CD4-positive, alpha-beta T cell treated with Interleukin-1 beta for 1 hour (primary cell): Measurements from ENCODE around the gene KCNIP4.

Experiments used
- DNase-seq, 2 donors: peaks; one replicate each; pipeline ENCODE4 v3.0.0-alpha.2; 2020 to 2022

KCNIP4 gene

DNA sequence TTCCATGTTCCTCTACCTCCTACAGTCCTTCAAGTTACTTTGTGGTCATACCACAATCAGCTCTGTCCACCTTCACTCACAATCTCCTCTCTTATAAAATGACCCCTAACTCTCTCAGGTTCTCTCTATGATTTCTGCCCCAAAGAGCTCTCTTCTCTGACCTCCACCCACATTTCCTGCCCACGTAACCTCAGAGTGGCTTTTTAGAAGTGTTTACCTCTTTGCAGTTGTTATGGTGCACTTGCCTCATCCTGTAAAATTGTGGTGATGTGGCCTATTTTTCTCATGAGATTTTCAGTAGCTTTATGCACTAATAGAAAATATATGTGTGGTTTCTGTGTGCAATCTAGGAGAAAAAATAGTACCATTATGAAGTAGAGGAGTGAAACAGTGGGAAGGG is 1032.5 kb downstream of the KCNIP4 start:
- peak; percentile 11 to 44 for DNase-seq

GRCh38 chr4:20904966-20905365 is 1043.6 kb downstream of the KCNIP4 start:
- no peak for DNase-seq

GRCh38 chr4:20901851-20902250 is 1046.7 kb downstream of the KCNIP4 start:
- no peak for DNase-seq

GRCh38 chr4:20899591-20899990 is 1049.0 kb downstream of the KCNIP4 start:
- DNase-seq, result no peak

DNA sequence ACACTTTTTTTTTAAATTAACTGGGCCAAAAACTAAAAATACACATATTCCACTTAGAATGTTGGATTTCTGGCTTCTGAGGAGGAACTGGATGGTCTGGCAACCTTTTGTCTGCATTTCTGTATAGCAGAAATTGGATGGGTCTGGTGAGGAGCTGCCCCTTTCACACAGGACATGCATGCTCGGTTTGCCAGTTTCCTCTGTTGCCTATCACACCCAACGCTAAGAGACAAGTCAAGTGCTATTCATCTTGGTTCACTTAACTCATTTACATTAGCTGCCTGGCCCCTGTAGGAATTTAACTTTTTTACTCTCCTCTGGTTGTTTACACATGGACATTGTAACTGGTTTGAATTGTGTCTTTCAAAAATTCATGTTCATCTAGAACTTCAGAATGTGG is 1052.6 kb downstream of the KCNIP4 start:
- DNase-seq, result no peak

DNA sequence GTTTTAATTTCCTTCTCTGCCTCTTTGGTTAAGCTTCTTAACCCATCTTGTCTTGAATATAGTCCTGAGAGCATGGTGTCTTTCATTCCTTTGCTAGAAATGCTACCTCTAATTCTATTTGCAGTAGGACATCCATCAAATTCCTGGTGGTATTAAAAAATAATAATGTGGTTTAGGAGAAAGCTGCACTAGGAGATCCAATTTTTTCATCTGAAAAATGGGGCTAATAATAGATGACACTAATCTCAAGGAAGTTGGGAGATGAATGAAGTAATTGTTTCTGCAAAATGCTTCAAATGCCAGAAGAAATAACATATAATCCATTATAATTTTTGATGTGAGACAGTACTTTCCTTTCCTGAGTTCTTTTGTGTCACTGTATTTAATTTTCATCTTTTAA is 1053.4 kb downstream of the KCNIP4 start:
- DNase-seq, result no peak

DNA sequence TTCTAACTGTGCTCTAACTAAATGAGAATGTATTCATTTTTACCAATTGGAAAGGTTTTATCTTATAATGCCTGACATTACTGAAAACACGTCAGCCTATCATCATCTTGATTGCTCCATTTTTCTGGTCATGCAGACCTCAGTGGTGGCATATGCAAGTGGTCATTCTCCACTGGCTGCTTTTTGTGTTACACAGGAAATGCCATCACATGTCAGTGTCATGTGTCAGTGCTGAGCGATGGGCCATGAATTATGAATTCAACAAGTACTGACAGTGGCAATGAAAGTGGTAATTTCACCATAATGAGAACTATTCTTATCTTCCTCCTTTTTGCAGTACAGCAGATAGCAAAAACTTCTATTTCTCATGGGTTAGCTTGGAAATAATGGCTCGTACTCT is 1057.8 kb downstream of the KCNIP4 start:
- DNase-seq, result no peak

- no peak for DNase-seq
These were observed 1058.7 kb downstream of the KCNIP4 start for GRCh38 chr4:20889901-20890300.

- DNase-seq, result no peak
These were observed 1064.9 kb downstream of the KCNIP4 start for GRCh38 chr4:20883677-20884076.

DNA sequence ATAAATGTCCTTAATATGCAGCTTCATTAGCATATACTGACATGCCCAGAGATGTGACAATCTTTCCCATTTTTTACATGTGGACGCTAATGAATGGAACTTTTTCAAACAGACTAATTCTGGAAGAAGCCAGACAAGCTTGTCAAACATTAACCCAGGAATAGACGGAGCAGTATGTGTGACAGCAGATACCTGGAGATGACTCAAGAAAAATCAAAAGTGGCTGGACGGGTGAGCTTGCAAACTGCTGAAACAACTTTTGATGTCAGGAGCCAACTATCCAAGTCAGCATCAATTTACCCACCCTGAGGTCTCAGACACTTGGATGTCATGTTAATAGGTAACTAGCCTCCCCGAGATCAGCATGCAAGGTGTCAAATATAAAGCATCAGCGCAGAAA is 1065.3 kb downstream of the KCNIP4 start:
- no peak for DNase-seq

GRCh38 chr4:20882500-20882899 is 1066.1 kb downstream of the KCNIP4 start:
- DNase-seq, result no peak

DNA sequence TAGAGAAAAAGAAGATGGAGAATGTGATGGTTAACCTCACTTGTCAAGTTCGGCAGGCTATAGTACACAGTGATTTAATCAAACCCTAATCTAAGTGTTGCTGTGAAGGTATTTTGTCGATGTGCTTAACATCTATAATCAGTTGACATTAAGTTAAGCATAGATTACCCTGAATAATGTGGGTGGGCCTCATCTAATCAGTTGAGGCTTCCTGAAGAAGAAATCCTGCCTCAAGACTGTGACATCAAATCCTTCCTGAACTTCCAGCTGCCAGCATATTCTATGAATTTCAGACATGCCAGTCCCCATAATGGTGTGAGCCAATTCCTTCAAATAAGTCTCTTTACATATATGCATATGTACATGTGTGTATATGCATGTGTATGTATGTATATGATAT is 1066.9 kb downstream of the KCNIP4 start:
- DNase-seq, result no peak

- no peak for DNase-seq
These were observed 1069.8 kb downstream of the KCNIP4 start for GRCh38 chr4:20878806-20879205.

- DNase-seq, result no peak
These were observed 1078.1 kb downstream of the KCNIP4 start for GRCh38 chr4:20870436-20870835.

DNA sequence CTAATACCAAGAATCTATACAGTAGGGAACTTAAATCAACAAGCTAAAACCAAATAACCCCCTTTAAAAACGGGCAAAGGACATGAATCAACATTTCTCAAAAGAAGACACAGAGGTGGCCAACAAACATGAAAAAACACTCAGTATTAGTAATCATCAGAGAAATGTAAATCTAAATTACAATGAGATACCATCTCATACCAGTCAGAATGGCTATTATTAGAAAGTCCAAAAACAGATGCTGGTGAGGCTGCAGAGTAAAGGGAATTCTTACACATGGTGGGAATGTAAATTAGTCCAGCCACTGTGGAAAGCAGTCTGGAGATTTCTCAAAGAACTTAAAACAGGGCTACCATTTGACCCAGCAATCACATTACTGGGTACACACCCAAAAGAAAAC is 1080.5 kb downstream of the KCNIP4 start:
- DNase-seq, result no peak

DNA sequence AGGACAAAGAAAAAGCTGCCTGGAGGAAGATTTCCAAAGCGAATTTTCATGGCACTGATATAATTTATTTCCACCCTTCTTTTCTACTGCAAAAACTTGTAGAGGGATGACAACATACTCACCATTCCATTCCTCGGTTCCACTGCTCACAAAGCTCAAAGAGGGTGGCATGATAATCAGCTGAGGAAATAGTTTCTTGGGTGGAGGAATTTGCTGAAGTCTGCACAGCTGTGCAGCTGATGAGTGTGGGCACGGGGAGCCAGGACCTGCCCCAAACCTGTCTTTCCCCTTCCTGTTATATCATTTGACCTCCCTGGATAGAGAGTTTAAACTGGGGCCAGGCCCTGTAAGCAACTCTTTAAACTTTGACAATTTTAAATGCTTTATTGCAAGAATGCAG is 1087.7 kb downstream of the KCNIP4 start:
- no peak for DNase-seq

DNA sequence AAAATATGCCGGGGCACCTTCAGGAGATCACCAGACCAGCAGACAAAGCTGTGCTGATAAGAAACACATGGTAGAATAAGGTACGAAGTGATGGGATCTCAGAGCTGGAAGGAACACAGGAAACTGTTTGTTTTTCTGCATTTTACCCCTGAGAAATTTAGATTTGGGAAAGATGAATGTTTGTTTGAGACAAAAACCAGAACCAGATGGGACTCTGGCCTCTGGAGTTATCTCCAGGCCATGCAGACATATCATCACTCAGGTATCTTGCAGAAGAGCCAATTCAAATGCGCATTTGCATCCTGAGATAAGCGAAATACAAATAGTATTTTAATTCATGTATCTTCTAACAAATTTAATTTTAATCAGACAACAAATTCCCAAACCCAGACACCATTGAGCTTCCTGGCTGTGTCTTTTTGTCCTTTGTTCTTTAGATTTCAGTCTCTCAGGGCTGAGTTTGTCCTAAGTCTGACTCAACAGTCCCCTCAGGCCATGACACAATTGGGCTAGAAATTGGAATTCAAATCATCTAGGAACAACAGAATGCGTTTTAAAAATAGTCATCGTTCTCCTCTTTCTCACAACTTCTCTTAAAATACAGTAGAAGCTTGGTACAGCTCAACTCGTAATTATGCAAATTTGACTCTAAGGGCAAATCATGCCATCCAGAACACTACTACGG is 1089.3 kb downstream of the KCNIP4 start:
- DNase-seq, result no peak

GRCh38 chr4:20857081-20857480 is 1091.5 kb downstream of the KCNIP4 start:
- no peak for DNase-seq

- no peak for DNase-seq
These were observed 1101.3 kb downstream of the KCNIP4 start for GRCh38 chr4:20847124-20847747.

DNA sequence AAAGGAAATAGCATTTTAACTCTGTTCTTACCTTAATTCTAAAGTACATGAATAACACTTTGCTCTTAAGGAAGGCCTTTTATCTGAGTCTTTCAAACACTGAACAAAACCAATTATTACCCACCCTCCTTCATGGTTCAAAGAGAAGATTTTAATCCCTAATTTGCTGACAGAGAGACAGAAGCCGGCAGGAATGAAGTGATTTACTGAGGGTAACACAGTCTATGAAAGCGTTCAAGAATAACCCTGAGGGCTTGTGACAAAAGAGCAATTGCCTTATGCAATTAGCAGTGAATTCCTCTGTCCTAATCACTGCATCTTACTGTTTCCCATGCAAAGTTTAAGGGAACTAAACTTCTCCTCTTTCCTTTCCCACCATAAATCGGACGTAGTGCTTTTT is 1104.3 kb downstream of the KCNIP4 start:
- DNase-seq, result no peak

GRCh38 chr4:20840648-20841190 is 1107.9 kb downstream of the KCNIP4 start:
- no peak for DNase-seq

DNA sequence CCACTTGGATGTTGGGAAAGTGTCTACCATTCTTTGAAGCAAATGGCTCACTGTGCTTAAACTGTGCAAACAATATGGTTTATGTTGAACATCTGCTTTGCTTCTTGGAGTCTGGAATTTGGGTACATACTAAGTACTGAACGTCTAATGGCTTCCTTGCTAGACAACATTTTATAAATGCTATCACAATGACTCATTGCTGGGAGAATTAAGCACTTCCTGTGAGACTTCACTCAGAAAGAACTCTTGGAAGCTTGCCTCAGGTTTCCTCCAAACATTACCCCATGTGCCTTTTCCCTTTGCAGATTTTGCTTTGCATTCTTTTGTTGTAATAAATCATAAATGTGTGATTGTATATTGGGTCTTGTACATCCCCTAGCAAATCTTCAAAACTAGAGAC is 1108.6 kb downstream of the KCNIP4 start:
- DNase-seq, result no peak

DNA sequence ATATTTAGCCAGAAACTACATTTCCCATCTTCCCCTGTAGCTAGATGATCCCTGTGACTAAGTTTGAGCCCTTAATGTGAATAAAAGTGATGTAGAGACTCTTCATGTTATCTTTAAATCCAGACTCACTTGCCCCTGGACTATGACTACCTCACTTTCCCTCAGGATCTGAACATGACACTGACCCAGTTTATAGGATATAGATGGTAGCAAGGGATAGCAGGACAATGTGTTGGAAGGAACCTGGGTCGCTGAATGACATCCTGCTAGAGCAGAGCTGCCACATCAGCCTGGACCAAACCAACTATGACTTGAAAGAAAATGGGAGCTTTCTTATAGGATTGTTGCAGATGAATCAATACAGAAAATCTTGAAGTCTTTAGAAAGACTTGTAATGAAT is 1110.1 kb downstream of the KCNIP4 start:
- DNase-seq, result no peak

DNA sequence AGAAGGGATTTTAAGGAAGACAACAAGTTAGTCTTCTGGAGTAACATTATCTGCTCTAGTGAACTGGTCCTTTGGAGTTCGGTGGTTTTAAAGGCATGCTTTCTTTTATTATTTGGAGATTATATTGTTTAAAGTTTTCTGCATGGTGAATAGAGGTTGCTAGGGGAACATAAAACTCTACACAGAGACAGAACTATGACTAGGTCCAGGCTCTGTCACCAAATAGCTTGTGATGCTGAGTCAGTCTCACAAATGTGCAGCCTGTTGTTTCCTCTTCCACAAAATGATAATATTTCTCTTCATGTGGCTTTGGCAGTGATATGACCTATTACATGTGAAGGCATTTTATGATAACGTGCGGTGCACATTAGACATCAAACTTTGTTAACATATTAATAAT is 1115.7 kb downstream of the KCNIP4 start:
- no peak for DNase-seq

GRCh38 chr4:20831746-20832145 is 1116.8 kb downstream of the KCNIP4 start:
- no peak for DNase-seq
